ENCODE results near the gene ISOC1.

Gene ISOC1

GRCh38 chr5:129094924-129095899 is 663 bp downstream of the ISOC1 start:
- DNase-seq (ENCODE audit: low spot score) = peak; percentile 43

DNA sequence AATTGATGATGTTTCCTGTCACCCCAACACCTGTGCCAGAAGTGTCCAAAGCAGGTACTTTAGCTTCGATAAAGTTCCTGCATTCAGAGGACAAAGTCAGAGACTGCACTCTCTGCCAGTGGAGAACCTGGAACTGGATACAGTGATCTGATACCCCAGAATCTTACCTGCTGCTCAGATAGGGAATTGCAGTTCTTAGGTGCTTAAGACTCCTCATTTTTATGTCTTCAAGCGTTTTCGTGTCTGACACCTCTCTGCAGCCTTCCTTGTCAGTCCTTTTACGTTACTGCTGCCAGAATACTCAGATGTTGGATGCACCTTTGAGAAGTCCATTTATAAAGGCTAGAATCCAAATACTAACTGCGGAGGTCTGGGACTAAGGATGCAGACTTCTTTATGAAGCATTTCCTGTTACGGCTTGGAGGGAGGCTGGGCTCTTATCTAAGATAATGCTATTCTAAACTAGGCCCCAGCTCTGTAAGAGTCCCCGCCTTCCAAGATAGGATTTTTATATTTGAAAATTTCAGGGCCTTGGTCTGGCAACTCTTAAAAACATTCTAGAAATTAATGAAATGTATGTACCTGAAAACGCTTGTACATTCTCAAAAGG is 1.9 kb downstream of the ISOC1 start:
- DNase-seq (ENCODE audit: low spot score) = no peak

DNA sequence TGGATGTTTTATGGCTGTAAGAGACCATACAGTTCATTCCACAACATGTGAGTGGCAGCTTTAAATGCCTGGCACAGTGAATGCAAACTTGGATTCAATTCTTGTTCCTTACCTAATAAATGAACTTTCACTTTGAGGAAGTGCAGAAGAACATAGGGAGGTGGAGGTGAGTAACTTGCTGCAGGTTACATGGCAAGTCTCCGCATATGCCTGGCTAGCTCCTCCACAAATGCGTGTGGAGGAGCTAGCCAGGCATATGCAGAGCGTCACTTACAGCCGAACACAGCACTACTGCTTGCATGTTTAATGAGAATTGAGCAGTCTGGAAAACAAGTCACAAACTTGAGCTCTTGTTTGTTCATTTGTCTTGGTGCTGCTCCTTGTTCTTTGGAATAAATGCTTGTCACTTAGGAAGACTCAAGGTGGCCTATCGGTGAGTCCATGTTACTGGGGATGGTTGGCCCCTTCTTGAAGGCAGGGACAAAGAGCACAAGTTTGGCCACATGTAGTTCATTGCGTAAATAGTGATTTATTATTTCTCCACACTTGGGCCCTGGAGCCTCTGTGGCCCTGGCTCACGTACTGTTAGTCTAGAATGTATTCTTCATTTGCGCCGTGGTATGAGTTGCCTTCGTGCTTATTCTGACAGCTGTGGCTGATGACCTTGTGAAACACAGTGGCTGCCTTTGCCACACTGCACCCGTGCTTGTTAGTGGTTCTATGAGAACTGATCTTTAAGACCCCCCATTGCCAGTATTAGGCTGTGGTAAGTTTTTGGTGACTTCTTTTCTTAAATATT is 3.1 kb downstream of the ISOC1 start:
- DNase-seq (ENCODE audit: low spot score) = peak; percentile 26

DNA sequence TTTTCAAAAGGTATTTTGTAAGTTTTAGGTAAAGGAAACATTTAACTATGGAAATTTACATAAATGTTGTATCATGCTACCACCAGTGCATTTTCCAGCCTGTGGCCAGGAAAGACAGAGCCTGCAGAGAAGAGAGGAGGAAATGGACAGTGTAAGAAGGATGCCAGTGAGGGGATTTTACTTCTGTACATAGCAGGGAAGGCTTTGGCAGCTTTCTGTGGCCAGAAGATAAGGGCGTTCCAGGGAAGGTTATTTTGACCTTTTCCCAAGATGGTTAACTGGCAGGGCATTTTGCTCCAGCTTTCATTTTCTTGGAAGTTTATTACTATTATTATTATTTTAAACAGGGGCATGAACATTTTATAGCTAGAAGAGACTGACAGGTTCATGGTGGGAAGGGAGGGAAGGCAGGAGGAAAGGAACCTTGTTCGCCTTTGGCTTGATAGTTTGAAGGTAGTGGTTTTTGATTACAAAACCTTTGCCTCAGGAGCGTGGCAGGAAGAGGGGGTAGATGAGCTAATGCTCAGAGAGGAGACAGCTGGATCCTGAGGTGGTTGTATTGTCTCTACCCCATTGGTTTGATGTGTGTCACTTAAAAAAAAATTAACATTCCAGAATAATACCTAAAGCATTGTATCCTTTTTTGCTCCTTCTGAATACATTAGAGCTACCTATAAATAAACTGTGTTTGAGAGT is 4.1 kb downstream of the ISOC1 start:
- DNase-seq (ENCODE audit: low spot score) = no peak

DNA sequence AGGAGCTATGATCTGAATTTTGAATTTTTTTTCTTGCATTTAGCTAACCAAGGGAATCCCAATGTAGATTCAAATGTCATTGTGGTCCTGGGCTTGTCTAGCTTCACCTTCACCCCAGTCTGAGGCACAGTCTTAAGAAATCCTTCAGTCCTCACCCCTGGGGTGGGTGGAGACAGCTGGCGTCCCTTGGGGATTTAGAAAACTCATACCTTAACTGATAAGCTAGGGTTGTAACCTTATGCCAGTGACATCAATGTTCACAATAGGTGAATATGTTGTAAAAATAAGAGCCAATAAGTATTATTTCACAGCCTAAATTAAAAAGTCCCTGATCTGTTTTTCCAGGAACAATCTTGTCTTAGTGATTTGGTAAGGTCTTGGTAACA is 4.6 kb downstream of the ISOC1 start:
- DNase-seq (ENCODE audit: low spot score) = no peak

DNA sequence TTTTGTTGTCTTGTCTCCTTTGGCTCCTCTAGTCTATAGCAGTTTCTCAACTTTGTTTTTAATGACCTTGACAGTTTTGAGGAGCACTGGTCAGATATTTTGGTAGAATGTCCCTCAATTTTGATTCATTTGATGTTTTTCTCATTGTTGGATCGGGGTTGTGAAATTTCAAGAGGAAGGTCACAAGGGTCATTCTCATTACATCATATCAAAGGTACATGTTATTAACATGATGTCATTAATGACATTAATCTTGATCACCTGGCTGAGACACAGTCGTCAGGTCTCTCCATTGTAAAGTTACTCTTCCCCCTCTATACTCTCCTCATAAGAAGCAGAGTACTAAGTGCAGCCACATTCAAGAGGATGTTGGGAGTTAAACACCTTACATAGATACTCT is 7.2 kb downstream of the ISOC1 start:
- no peak for DNase-seq (ENCODE audit: low spot score)

GRCh38 chr5:129103397-129103796 is 8.8 kb downstream of the ISOC1 start:
- DNase-seq (ENCODE audit: low spot score) = no peak

- no peak for DNase-seq (ENCODE audit: low spot score)
Measured at GRCh38 chr5:129104915-129105455, 10.4 kb downstream of the ISOC1 start.

DNA sequence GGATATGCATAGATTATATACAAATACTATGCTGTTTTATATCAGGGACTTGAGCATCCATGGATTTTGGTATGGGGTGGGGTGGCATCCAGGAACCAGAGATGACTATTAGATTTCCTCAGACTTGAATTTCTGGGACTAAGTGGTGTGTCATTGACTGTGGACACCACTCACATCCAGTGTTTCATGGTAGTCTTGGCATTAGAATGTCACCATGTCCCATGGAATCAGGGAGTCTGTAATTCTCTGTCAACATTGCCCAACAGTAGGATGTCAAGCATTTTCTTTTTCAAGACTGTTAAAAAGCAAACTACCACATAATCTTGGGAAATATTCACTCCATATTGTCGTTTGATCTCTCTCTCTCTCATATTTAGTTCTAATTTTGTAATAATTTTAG is 13.1 kb downstream of the ISOC1 start:
- no peak for DNase-seq (ENCODE audit: low spot score)

GRCh38 chr5:129110742-129111141 is 16.2 kb downstream of the ISOC1 start:
- DNase-seq (ENCODE audit: low spot score) = no peak

GRCh38 chr5:129111351-129111750 is 16.8 kb downstream of the ISOC1 start:
- no peak for DNase-seq (ENCODE audit: low spot score)

DNA sequence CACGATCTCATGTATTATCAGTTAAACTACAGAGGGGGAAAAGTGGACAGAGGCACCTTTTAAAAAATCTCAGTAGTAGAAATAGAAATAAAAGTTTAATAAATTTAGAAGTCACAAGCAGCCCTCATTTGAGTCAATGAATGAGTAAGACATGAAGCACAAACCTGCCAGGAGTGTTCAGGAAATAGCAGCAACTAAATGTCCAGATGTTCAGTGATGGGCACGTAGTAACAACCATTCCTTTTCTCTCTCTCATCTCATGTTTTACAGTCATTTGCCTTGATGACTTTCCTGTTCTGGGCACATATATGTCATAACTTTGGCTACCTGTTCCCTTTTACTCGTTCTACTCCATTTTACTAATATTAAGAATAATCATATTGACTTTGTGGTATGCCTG is 17.7 kb downstream of the ISOC1 start:
- DNase-seq (ENCODE audit: low spot score) = no peak

GRCh38 chr5:129113867-129114266 is 19.3 kb downstream of the ISOC1 start:
- DNase-seq (ENCODE audit: low spot score) = no peak

GRCh38 chr5:129114539-129115193 is 20.1 kb downstream of the ISOC1 start:
- no peak for DNase-seq (ENCODE audit: low spot score)

- DNase-seq (ENCODE audit: low spot score) = no peak
Measured at GRCh38 chr5:129115680-129116079, 21.1 kb downstream of the ISOC1 start.

DNA sequence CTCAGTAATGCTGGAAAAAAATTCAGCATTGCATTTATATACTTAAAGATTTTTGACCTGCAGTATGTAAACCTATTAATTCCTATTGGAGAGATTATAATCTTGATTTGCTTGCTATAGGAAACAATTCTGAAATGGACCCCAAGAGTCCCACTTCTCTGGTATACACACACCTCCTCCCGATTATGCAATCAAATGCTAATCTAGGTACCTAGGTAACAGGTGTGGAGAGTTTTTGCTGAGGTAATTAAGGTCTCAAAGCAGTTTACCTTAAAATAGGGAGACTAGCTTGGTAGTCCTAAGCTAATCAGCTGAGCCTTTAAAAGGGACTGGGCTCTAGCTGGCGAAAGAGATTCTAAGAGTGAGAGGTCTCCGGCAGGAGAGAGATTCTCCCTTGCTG is 22.2 kb downstream of the ISOC1 start:
- DNase-seq (ENCODE audit: low spot score) = no peak

DNA sequence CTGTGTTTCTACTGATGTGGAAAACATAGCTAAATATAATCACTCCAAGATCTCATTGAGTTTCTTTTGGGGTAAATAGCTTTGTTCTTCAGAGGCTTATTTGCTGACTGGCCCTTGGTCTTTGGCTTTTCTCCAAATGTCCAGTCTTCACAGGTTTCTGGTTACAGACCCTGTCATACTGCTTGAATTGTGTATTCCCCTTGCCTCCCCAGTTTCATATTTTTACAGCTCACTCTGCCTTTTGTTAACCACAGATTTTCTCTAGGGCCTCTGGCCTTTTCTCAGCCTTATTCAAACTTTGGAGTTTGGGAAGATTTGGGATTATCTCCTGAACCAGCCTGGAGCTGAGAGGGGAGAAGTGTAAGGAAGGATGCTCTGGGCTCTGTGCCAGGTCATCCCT is 23.9 kb downstream of the ISOC1 start:
- no peak for DNase-seq (ENCODE audit: low spot score)

- no peak for DNase-seq (ENCODE audit: low spot score)
Measured at GRCh38 chr5:129118826-129119225, 24.3 kb downstream of the ISOC1 start.

GRCh38 chr5:129120158-129120581 is 25.6 kb downstream of the ISOC1 start:
- no peak for DNase-seq (ENCODE audit: low spot score)

DNA sequence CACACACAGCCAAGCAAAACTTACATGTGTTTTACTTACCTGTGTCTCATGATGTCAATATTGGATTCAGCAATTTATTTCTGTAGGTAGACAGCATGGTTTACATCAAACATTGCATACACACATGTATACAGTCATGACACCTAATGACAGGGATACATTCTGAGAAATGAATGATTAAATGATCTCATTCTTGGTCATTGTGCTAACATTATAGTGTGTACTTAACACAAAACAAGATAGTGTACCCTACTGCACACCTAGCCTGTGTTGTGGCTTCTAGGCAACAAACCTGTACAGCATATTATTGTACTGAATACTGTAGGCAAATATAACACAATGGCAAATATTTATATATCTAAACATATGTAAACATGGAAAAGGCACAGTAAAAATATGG is 28.0 kb downstream of the ISOC1 start:
- no peak for DNase-seq (ENCODE audit: low spot score)

- no peak for DNase-seq (ENCODE audit: low spot score)
Measured at GRCh38 chr5:129124608-129125007, 30.1 kb downstream of the ISOC1 start.
